GM19324 (cell line): ENCODE data around the gene LLGL2.
A peak's percentile ranks its signal among the peaks of the same experiment; 100 is the strongest.
"Not testable (repeated sequence)": the region's sequence is repeated elsewhere in the genome, so short reads cannot be mapped to it uniquely, and the experiment has no call there.

Experiments used
- ATAC-seq: cut with Tn5 transposase; IDR thresholded peaks from one replicate; pipeline ENCODE4 v1.9.1; 2021; ENCODE audit warnings: mild to moderate bottlenecking, moderate library complexity; ENCODE audit not compliant: unreplicated experiment, low FRiP score

Gene LLGL2

DNA sequence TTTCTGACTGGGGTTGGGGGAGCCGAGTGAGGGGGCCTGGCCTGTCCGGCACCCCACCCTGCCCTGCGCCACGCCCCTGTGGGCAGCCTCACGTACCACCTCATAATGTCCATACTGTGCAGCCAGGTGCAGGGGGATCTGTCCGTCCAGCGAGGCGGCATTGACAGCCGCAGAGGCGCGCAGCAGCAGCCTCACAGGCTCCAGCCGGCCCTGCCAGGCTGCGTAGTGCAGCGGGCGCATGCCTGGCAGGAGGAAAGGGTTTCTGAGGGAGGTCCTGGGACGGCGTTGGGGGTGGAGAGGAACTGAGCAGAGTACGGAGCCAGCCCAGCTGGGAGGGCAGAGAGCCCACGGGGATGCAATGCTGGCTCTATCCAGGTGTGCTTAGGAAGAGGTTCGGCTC lies 18.6 kb upstream of the LLGL2 start:
- ATAC-seq: no peak

GRCh38 chr17:75507733-75508719 lies 17.5 kb upstream of the LLGL2 start:
- ATAC-seq: no peak

DNA sequence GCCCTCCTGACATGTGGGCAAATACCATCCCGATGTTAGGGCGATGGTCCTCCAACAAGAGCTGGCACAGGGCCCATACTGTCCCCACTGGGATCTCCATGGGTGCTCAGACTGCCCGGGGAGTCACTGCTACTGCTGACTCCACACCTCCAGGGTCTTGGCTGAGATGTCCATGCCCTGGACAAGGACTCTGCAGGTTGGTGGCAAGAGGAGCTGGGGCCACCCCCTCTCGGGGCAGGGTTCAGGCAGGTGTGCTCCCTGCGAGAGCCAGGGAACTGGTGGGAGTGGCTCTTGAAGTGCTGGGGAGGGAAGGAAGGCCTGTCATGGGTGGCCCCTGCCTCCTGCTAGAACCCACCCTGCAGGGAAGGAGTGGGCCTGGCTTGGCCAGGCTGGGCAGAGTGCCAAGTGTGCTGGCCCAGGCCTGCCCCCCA lies 16.6 kb upstream of the LLGL2 start:
- ATAC-seq: no peak

DNA sequence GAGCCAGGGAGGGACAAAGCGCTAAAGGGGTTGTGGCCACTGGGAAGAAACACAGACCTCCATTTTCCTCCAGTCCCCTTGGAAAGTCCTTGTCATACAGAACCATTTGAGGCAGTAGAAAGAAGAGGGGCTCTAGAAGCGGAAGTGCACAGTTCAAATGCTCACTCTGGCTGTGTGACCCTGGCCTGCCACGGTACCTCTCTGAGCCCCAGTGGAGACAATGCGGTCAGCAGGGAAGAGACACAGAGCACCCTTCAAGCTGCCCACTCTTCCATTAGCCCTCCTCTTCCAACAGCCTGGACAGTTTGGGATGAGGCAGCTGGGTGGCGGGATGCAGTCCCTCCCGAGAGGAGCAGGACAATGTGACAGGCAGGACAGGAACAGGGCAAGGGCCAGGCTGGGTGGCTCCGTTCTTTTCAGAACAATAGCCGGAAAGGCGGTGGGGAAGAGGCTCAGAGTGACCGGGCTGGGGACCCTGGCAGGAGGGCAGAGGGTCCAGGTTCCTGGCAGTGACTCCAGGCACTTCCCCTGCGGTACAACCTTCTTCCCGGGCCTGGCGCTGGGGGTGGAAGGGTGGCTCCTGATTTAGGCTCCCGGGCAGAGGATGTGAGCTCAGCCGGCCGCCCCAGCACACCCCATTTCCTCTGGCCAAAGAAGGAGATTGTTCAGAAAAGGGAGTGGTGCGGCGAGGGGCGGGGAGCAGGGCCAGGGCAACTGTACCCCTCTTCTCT lies 15.8 kb upstream of the LLGL2 start:
- ATAC-seq: no peak

- ATAC-seq: no peak
Measured at GRCh38 chr17:75511270-75511609, 14.3 kb upstream of the LLGL2 start.

DNA sequence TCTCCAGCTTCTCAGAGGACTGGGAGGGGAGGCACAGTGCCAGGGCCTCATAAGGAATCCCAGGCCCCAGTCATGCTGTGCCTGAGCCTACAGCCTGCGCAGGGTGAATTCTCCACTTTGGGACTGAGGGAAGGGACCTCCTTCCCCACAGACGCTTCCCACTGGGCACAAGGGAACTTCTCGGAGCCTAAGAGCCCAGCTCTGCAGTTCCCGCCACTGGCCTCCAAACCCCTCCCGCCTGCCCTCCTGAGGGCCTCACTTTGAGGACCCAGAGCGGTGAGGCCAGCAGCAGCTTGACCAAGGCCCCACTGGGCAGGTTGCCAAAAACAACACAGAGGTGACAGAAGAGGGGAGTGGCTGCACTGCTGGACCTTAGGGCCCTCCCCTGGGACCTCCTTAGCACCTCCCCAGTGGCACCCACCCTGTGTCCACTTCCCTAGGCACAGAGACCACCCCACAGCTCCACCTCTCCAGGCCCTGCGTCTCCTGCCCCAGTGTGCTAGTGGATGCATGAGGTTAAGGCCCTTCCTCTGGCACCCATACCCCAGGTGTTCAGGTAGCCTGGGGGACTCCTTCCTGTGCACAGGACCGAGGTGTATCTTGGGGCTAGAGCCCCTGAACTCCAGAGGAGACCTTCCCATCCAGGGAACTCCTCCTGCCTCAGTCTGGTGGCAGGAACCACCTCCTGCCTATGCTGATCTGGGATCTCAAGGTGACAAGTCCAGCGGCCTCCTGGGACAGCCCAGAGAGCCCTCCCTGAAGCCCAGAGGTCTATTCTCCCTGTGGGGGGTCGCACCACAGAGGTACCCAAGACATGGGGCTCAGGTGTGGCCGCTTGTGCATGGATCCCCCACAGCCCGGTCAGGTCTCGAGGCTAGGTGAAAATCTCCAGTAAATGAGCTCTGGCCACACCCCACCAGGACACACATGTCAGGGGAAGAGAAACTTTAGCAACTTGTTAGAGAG lies 13.6 kb upstream of the LLGL2 start:
- no peak for ATAC-seq

- no peak for ATAC-seq
Measured at GRCh38 chr17:75512926-75513640, 12.4 kb upstream of the LLGL2 start.

DNA sequence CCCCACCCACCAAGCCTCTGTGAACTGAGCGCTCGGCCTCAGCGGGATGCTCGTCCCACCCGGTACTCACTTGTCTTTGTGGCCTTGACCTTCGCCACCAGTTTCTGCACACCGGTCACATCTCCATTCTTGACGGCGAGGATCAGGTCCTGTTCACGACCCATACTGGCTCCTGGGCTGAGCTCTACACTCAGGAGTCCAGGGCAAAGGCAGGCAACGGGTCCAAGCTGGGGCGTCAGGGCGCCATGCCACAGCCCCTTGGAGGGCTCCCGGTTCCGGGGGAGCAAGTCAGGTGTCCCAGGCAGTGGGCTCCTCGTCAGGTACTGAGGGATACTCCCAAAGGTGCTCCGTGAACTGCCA lies 11.9 kb upstream of the LLGL2 start:
- ATAC-seq: no peak

- no peak for ATAC-seq
Measured at GRCh38 chr17:75514299-75514918, 11.1 kb upstream of the LLGL2 start.

DNA sequence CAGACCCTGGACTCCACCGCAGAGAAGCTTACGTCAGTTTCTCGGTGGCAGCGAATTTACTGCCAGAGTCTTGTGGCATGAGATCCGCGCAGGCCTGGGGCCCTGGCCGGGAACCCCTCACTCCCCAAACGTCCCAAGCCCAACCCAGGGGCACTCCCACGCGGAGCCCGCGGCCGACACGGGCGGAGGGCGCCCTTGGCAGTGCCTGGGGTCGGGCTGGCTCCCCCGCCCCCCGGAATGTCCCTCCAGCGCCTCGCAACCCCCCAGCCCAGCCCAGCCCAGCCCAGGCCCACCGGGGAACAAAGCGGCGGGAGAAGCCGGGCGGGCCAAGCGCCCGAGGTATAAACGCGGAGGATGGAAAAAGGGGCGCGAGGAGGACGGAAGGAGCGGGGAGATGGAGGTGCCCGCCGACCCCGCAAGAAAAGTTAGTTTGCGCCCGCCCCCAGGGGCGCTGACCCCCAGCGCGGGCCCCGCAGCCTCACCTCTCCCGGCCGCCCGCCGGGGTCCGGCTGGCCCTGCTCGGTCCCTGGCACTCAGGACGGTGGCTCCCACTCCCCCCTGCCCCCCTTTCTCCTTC lies 10.5 kb upstream of the LLGL2 start:
- no peak for ATAC-seq

DNA sequence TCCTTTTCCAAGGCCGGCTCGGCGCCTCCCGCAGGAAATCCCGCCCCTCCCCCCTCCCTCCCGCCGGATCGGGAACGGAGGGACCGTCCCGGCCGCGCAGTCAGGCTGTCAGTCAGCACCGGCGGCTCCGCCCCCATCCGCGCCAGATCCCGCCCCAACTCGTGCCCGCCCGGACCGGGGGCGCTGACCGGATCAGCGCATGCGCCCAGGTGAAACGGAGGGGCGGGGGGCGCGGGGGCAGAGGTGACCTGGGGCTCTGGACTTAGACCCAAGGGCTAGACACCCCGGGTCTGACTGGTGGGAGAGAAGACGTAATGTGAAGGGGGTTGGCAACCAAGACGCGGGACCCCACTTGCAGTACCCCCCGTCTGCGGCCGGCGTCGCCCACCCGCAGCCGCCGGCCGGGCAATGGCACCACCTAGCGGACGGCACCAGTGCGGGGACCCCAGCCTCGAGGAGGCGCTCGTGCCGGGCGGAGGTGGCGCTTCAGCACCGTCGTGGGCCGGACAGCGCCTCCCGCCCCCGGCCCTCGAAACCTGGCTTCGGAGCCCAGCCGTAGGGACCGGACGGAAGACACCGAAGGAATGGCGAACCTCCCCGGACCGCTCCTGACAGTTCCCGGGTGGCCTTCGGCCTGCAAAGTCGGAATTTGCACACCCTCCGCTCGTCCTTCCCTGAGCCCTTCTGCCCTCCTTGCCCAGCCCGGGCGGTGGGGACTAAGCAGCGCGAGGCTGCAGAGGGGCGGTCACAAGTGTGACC lies 9.8 kb upstream of the LLGL2 start, which contains the start of gene CASKIN2:
TSS of gene CASKIN2 (minus strand) at position 42 of the 759 bp plus-strand sequence. CDS start 1,733 bp downstream, outside the sequence.
- ATAC-seq: peak; percentile 50

GRCh38 chr17:75516255-75516618 lies 9.3 kb upstream of the LLGL2 start, which contains the start of gene TSEN54:
TSS of gene TSEN54 (plus strand) at chr17:75516528. CDS start at chr17:75516561, 33 bp downstream.
- peak; percentile 77 for ATAC-seq

DNA sequence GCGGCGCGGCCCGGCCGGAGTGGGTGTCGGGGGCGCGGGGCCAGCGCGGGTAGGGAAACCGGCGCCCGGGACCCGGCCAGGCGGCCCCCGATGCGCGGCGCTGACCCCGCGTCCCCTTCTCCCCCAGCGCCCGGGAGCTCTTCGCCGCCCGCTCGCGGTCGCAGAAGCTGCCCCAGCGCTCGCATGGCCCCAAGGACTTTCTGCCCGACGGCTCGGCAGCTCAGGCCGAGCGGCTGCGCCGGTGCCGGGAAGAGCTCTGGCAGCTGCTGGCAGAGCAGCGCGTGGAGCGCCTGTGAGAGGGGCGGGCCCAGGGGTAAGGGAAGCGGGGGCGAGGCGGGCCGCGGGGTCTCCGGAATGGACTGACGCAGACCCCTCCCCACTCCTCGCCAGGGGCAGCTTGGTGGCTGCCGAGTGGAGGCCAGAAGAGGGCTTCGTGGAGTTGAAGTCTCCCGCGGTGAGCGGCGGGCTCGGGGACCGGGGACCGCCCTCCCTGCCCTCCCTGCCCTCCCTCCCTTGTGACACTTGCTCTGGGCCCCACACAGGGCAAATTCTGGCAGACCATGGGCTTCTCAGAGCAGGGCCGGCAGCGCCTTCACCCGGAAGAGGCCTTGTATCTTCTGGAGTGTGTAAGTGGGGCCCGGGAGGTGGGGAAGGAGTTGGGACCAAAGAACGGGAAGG lies 8.7 kb upstream of the LLGL2 start:
- peak; percentile 26 for ATAC-seq

DNA sequence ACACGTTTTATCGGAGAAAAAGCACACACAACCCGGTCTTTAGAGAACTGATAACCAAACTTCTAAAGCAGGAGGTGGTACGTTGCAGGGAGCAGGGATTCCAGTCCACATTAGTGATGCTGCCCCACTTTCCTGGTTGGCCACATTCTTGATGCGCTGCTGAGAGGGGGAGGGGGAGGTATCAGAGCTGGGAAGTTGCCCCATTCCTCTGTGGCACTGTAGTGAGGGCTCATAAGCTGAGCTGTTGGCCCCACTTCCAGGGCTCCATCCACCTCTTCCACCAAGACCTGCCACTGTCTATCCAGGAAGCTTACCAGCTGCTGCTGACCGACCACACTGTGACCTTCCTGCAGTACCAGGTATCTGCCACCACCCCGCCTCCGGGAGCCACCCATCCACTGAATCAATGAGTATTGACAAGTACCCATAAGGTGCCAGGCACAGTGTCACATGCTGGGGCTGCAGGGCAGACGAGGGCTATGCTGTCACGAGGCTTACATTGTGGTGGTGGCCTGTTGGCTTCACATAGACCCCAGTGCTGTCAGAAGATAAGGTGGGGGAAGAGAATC lies 8.1 kb upstream of the LLGL2 start:
- no peak for ATAC-seq

DNA sequence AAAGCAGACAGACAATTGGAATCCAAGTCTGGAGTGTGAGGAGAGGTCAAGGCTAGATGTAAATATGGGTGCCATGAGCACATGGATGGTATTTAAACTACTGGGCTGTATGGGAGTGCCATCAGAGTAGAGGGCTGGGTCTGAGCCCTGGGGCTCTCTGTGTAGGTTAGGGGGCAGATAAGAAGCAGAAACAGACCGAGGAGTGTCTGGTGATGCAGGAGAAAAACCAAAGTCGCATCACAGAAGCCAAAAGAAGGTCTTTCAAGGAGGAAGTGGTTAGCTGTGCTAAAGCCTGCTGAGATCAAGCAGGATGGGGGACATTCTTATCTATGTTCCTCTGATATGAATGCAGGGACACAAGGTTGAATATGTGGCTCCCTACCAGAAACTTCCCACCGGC lies 7.3 kb upstream of the LLGL2 start:
- ATAC-seq: no peak

DNA sequence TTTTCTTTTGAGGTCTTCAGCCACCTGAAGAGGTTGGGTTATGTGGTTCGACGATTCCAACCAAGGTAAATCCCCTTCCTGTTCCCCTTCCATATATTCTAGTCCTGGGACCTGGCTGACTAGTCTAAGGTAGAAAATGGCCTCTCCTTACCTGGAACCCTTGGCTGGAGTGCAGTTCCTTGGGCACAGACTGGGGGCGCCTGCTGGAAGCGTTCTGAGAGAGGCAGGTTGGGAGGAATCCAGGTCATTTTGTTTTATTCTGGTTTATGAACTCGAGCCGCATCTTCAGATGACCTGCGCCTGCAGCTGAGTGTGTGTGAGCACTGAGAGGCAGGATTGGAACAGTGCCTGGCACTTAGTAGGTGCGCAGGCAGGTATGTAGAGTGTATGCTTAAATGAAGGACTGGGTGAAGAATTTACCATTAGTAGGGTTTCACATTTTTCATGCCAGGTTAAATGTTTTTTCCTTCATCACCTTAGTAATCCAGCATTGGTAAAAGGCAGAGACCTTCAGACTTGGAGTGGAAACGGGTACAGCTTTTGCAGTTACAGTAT lies 6.4 kb upstream of the LLGL2 start:
- no peak for ATAC-seq

GRCh38 chr17:75520413-75520812 lies 5.1 kb upstream of the LLGL2 start:
- ATAC-seq: not testable (repeated sequence)
